ENCODE data around the gene PCDHGB7. TPM values are rescaled to one million over a fixed set of nuclear protein-coding genes. Genes with fewer than 3 reads are reported as not detected.
"Not testable (repeated sequence)": the region's sequence is repeated elsewhere in the genome, so short reads cannot be mapped to it uniquely, and the experiment has no call there.

The PCDHGB7 gene
- total and polyA plus RNA-seq, 8 donors, result 0.56 to 19.3 (median 4.7) TPM

DNA sequence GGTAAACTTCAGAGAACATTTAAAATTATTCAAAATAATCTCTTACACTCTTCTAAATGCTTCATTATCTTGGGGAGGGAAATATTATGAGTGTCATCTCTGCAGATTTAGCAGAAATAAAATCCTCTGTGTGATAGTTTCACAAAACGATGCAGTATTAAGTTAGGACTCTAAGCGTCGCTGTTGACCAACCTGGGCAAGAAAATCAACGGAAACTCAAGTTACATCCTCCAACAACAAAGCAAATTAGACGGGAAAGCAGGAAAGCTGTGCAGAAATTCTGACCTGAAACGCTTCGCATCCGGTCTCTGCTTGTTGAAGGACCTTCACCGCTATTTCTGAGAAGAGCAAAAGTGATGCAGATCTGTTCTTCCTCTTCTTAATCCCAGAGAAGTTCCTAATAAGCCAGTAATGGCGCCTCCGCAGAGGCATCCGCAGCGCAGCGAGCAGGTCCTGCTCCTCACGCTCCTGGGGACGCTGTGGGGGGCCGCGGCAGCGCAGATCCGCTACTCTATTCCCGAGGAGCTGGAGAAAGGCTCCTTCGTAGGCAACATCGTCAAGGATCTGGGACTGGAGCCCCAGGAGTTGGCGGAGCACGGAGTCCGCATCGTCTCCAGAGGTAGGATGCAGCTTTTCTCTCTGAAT lies 43.7 kb upstream of the PCDHGB7 start, which contains the start of gene PCDHGA6:
PCDHGA6 (plus strand) TSS at position 219 of the 645 bp plus-strand sequence; CDS start at position 412, 193 bp downstream.
- intact Hi-C loops (cut with DNase I; ENCODE audit: low total_unique reads), result no loop called here
- TF ChIP-seq, protein P1, sequence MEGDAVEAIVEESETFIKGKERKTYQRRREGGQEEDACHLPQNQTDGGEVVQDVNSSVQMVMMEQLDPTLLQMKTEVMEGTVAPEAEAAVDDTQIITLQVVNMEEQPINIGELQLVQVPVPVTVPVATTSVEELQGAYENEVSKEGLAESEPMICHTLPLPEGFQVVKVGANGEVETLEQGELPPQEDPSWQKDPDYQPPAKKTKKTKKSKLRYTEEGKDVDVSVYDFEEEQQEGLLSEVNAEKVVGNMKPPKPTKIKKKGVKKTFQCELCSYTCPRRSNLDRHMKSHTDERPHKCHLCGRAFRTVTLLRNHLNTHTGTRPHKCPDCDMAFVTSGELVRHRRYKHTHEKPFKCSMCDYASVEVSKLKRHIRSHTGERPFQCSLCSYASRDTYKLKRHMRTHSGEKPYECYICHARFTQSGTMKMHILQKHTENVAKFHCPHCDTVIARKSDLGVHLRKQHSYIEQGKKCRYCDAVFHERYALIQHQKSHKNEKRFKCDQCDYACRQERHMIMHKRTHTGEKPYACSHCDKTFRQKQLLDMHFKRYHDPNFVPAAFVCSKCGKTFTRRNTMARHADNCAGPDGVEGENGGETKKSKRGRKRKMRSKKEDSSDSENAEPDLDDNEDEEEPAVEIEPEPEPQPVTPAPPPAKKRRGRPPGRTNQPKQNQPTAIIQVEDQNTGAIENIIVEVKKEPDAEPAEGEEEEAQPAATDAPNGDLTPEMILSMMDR (IDR thresholded peaks at IDR 0.05), result no peak
- TF ChIP-seq POLR2AphosphoS5 (IDR thresholded peaks at IDR 0.05), result no peak
- no peak for TF ChIP-seq EP300 (IDR thresholded peaks at IDR 0.05)
- TF ChIP-seq POLR2A (IDR thresholded peaks at IDR 0.05), result no peak
- H3K4me3 ChIP-seq, result peak within 1 kb of the TSS in 2 of 4 donors; percentile 0 to 23
- H3K27ac ChIP-seq, result no peak within 1 kb of the TSS
- 16 to 27% (median 21%) methylated on average over 17 to 27 of the region's 27 CpGs for WGBS, 5 donors
- H3K36me3 ChIP-seq, result peaks cover 0 to 11% (median 0%) of the 10 kb centered on the region in 4 donors
- no peaks in the 10 kb centered on the region for H3K4me1 ChIP-seq
- H3K27me3 ChIP-seq, result peaks cover 0 to 73% (median 22%) of the 10 kb centered on the region in 3 donors
- peak in 1 of 2 donors; percentile 27 for DNase-seq
- peaks cover 54 to 100% (median 89%) of the 10 kb centered on the region in 4 donors for H3K9me3 ChIP-seq

DNA sequence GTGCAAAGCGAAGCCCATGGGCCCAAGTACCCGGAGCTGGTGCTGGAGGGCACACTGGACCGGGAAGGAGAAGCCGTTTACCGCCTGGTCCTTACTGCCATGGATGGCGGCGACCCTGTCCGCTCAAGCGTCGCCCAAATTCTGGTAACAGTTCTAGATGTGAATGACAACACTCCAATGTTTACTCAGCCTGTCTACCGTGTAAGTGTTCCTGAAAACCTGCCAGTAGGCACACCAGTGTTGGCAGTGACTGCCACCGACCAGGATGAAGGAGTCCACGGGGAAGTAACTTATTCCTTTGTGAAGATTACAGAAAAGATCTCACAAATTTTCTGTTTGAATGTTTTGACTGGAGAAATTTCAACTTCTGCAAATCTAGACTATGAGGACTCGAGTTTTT lies 42.9 kb upstream of the PCDHGB7 start:
- Histone ChIP-seq H3K4me1 (no peaks in the 10 kb centered on the region), H3K27me3 (peaks cover 0 to 73% (median 22%) of the 10 kb centered on the region in 3 donors), H3K4me3 (no peak overlapping the region), H3K27ac (no peak overlapping the region), H3K36me3 (peaks cover 0 to 11% (median 0%) of the 10 kb centered on the region in 4 donors), H3K9me3 (peaks cover 54 to 100% (median 89%) of the 10 kb centered on the region in 4 donors)
- intact Hi-C loops (cut with DNase I; ENCODE audit: low total_unique reads), result no loop called here
- 53 to 69% (median 56%) methylated on average over 13 to 14 of the region's 14 CpGs for WGBS, 5 donors
- TF ChIP-seq POLR2AphosphoS5 (IDR thresholded peaks at IDR 0.05) (no peak), POLR2A (IDR thresholded peaks at IDR 0.05) (no peak), EP300 (IDR thresholded peaks at IDR 0.05) (no peak)
- TF ChIP-seq, protein P1 (IDR thresholded peaks at IDR 0.05), result no peak
- no peak for DNase-seq

DNA sequence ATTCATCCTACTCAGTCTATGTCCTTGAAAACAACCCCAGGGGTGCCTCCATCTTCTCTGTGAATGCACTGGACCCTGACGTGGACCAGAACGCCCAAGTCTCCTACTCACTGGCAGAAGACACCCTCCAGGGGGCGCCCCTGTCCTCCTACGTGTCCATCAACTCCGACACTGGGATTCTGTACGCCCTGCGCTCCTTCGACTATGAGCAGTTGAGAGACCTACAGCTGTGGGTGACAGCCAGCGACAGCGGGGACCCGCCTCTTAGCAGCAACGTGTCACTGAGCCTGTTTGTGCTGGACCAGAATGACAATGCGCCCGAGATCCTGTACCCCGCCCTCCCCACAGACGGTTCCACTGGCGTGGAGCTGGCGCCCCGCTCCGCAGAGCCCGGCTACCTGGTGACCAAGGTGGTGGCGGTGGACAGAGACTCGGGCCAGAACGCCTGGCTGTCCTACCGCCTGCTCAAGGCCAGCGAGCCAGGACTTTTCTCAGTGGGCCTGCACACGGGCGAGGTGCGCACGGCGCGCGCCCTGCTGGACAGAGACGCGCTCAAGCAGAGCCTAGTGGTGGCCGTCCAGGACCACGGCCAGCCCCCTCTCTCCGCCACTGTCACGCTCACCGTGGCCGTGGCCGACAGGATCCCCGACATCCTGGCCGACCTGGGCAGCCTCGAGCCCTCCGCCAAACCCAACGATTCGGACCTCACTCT lies 41.9 kb upstream of the PCDHGB7 start:
- peaks cover 51 to 99% (median 87%) of the 10 kb centered on the region in 4 donors for H3K9me3 ChIP-seq
- H3K4me1 ChIP-seq; DNase-seq; H3K27ac ChIP-seq; intact Hi-C loops (cut with DNase I; ENCODE audit: low total_unique reads); H3K4me3 ChIP-seq: not testable (repeated sequence)
- WGBS, 5 donors, result 37 to 57% (median 46%) methylated on average over 18 to 40 of the region's 48 CpGs
- H3K36me3 ChIP-seq, result peaks cover 0 to 11% (median 0%) of the 10 kb centered on the region in 4 donors
- peaks cover 0 to 67% (median 16%) of the 10 kb centered on the region in 3 donors for H3K27me3 ChIP-seq

DNA sequence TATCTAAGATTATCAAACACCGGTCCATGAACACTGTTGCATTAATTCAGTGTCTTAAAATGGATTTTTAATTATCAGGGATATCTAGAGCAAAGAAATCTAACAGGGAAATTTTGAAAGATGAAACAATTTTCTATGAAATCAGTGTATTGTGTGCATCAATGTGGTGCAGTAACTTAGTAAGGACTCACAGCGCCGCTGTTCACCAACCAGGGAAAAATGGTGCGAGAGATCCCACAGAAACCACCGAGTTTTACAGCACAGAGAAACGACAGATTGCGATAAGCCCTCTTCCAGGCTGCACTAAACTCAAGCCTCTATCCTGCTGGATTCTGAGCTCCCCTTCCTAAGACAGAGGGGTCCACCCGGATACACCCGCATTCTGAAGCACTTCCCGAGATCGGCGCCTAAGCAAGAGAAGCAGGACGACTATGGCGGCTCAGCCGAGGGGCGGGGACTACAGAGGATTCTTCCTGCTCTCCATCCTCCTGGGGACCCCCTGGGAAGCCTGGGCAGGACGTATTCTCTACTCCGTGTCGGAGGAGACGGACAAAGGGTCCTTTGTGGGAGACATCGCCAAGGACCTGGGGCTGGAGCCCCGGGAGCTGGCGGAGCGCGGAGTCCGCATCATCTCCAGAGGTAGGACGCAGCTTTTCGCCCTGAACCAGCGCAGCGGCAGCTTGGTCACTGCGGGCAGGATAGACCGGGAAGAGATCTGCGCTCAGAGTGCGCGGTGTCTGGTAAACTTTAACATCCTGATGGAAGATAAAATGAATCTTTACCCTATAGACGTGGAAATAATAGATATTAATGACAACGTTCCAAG lies 34.8 kb upstream of the PCDHGB7 start, which contains the start of gene PCDHGA7:
PCDHGA7 (plus strand) TSS at position 274 of the 826 bp plus-strand sequence; CDS start at position 432, 158 bp downstream.
- Histone ChIP-seq H3K9me3 (peaks cover 34 to 99% (median 88%) of the 10 kb centered on the region in 4 donors), H3K4me3 (peak within 1 kb of the TSS in 2 of 4 donors; percentile 8 to 16), H3K4me1 (no peaks in the 10 kb centered on the region), H3K36me3 (no peaks in the 10 kb centered on the region), H3K27me3 (peaks cover 0 to 70% (median 5%) of the 10 kb centered on the region in 3 donors), H3K27ac (no peak within 1 kb of the TSS)
- intact Hi-C loops (cut with DNase I; ENCODE audit: low total_unique reads), result no loop called here
- no peak for DNase-seq
- TF ChIP-seq, protein P1 (IDR thresholded peaks at IDR 0.05), result no peak
- no peak for TF ChIP-seq EP300 (IDR thresholded peaks at IDR 0.05)
- WGBS, 5 donors, result 13 to 20% (median 18%) methylated on average over 31 to 37 of the region's 37 CpGs
